Stimulated activated CD4-positive, alpha-beta T cell treated with anti-CD3 and anti-CD28 coated beads, Interleukin-4, amount 100 ng/mL, for 24 hours (primary cell): ENCODE results near the gene C9orf72.
"Not testable (repeated sequence)": the region's sequence is repeated elsewhere in the genome, so short reads cannot be mapped to it uniquely, and the experiment has no call there.

ENCODE experiments used
- DNase-seq: peaks from one replicate; pipeline ENCODE4 v3.0.0-alpha.2; 2020

Gene C9orf72

GRCh38 chr9:27510780-27511179 is 62.5 kb downstream of the C9orf72 start:
- no peak for DNase-seq

DNA sequence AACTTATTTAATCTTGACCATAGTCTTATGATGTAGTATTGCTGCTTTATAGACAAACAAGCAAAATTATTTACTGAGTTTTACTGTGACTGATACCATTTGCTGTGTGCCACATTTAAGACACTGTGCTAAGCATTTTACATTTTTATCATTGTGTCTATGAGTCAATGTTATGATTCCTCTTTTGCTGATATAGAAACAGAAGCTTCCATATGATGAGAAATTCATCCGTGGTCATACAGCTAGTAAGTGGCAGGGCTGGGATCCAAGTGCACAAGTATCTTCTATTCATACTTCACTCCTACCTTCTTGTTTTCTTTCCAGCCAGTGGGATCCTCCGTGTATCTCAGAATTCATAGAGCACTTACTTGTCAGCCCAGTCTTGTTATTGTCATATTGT is 66.3 kb downstream of the C9orf72 start:
- DNase-seq = no peak

DNA sequence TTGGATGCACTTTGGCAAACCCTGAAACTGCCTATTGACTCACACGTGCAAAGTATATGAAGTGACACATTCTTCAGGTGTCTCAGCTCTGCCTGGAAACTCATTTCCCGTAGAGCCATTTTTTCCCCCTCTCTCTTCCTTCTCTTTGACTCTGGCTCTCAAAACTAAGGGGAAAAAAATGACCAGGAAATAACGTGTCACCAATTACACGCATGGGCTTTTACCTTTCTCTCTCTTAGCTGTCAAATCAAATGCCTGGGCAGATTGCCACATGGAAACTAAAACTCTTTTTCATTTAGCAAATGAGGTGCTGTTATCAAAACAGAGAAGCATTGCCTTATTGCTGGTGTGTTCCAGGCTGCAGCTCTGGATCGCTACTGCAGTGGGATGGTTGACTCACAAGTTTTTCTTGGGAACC is 67.5 kb downstream of the C9orf72 start:
- no peak for DNase-seq

DNA sequence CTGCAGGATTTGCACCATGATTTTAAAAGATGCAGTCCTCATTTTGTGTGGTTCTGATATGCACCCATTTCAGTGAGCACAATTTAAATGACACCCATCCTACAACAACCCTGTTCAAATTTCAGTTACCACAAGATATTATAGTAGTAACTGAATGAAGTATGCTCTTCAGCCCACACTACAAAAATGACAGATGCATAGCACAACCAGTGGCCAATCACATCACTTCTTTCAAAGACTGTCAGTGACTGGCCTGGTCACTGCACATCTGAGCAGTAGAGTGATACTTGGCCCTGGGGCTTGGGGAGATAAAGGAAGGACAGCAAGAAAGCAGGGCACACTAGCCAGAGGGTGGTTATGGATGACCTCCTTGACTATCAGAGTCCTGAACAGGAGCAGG is 69.0 kb downstream of the C9orf72 start:
- DNase-seq = no peak

GRCh38 chr9:27503623-27504022 is 69.7 kb downstream of the C9orf72 start:
- DNase-seq = no peak

- not testable (repeated sequence) for DNase-seq
Observed at GRCh38 chr9:27500902-27501301, 72.4 kb downstream of the C9orf72 start.

- DNase-seq = no peak
Observed at GRCh38 chr9:27499451-27499850, 73.8 kb downstream of the C9orf72 start.

- no peak for DNase-seq
Observed at GRCh38 chr9:27497883-27498417, 75.3 kb downstream of the C9orf72 start.
